Activated T-cell treated with anti-CD3 and anti-CD28 coated beads, Interleukin-2, amount 50 U/mL, for 1 hour (primary cell): ENCODE data around the gene HUWE1.
"Not testable (repeated sequence)": the region's sequence is repeated elsewhere in the genome, so short reads cannot be mapped to it uniquely, and the experiment has no call there.

Experiments
- DNase-seq: peaks from one replicate; pipeline ENCODE4 v3.0.0-alpha.2; 2020

The HUWE1 gene

GRCh38 chrX:53686151-53686885 is at the start of gene HUWE1:
Gene HUWE1 (minus strand): TSS chrX:53686719. CDS start chrX:53654107, 32,612 bp downstream.
- peak; percentile 88 for DNase-seq

GRCh38 chrX:53732797-53733196 is 46.3 kb upstream of the HUWE1 start:
- DNase-seq = no peak

GRCh38 chrX:53729751-53730150 is 43.2 kb upstream of the HUWE1 start:
- DNase-seq = no peak

GRCh38 chrX:53728506-53728905 is 42.0 kb upstream of the HUWE1 start:
- no peak for DNase-seq

GRCh38 chrX:53724872-53725271 is 38.4 kb upstream of the HUWE1 start:
- no peak for DNase-seq

GRCh38 chrX:53723381-53723780 is 36.9 kb upstream of the HUWE1 start:
- DNase-seq = no peak

GRCh38 chrX:53721610-53722009 is 35.1 kb upstream of the HUWE1 start:
- not testable (repeated sequence) for DNase-seq

GRCh38 chrX:53719666-53720065 is 33.1 kb upstream of the HUWE1 start:
- not testable (repeated sequence) for DNase-seq

- no peak for DNase-seq
Observed at GRCh38 chrX:53718073-53718472, 31.6 kb upstream of the HUWE1 start.

GRCh38 chrX:53717205-53717604 is 30.7 kb upstream of the HUWE1 start:
- DNase-seq = no peak

- DNase-seq = peak; percentile 25
Observed at GRCh38 chrX:53716328-53717088, 30.0 kb upstream of the HUWE1 start.

GRCh38 chrX:53715346-53715924 is 28.9 kb upstream of the HUWE1 start:
- DNase-seq = no peak

GRCh38 chrX:53714580-53715345 is 28.2 kb upstream of the HUWE1 start:
- DNase-seq = peak; percentile 43

- DNase-seq = no peak
Observed at GRCh38 chrX:53713987-53714579, 27.6 kb upstream of the HUWE1 start.

- DNase-seq = no peak
Observed at GRCh38 chrX:53711436-53711835, 24.9 kb upstream of the HUWE1 start.

GRCh38 chrX:53704854-53705253 is 18.3 kb upstream of the HUWE1 start:
- no peak for DNase-seq

- DNase-seq = no peak
Observed at GRCh38 chrX:53704294-53704693, 17.8 kb upstream of the HUWE1 start.

- DNase-seq = no peak
Observed at GRCh38 chrX:53695946-53696549, 9.5 kb upstream of the HUWE1 start.

GRCh38 chrX:53694642-53695041 is 8.1 kb upstream of the HUWE1 start:
- DNase-seq = no peak

GRCh38 chrX:53688300-53688699 is 1.8 kb upstream of the HUWE1 start:
- no peak for DNase-seq

- DNase-seq = no peak
Observed at GRCh38 chrX:53685711-53686110, 808 bp downstream of the HUWE1 start.
